ENCODE data around the gene VAMP1. TPM values are rescaled to one million over a fixed set of nuclear protein-coding genes. Genes with fewer than 3 reads are reported as not detected.

The VAMP1 gene
- total and polyA plus RNA-seq, 10 of the 15 experiments (the other 5 are each of a cell fraction or from before 2014, with no cell fraction given), result 4.8 to 123 (median 27.5) TPM

DNA sequence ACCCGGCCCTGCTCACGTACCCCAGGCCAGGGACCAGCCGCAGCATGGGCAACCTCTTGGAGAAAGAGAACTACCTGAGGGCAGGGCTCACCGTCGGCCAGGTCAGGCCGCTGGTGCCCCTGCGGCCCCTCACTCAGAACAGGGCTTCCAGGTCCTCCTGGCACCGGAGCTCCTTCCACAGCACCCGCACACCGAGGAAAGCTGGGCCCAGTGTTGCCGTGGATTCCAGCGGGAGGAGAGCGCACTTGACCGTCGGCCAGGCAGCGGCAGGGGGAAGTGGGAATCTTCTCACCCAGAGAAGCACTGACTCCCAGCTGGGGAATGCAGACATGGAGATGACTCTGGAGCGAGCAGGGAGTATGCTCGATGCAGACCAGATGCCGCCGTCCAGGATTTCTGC lies 7.9 kb upstream of the VAMP1 start:
- intact Hi-C loops (cut with micrococcal nuclease; ENCODE audit: unreplicated experiment), result no loop called here

More for the DNA sequence above, 7.9 kb upstream of the VAMP1 start:
- ChIA-PET RAD21 (ENCODE audit: unreplicated experiment) (no interaction called here), CTCF (no interaction called here), SMC1A (ENCODE audit: uncharacterized antibody, unreplicated experiment) (no interaction called here), POLR2A (no interaction called here)
- BruUV-seq (replicated peaks), result no TSS peak
- FAIRE-seq (no peak), ATAC-seq (no peak), DNase-seq (ENCODE audit: low read depth, low spot score) (no peak)
- Histone ChIP-seq H3K27me3 (replicated peaks in 1 of 2; ENCODE audit: control insufficient read depth in 2 of 2, insufficient read depth in 2 of 2, low read length in 1 of 2) (no peaks in the 10 kb centered on the region), H3K4me3 (no peak overlapping the region), H3K4me1 (ENCODE audit: control insufficient read depth, insufficient read depth, low read length) (no peaks in the 10 kb centered on the region), H4K20me1 (ENCODE audit: control insufficient read depth, insufficient read depth) (no peaks in the 10 kb centered on the region), H3K27ac (ENCODE audit: control insufficient read depth, insufficient read depth) (no peak overlapping the region), H3K9ac (ENCODE audit: control insufficient read depth, insufficient read depth, low read length) (no peak overlapping the region), H3K79me2 (ENCODE audit: control insufficient read depth, insufficient read depth, low read length) (no peaks in the 10 kb centered on the region), H2AFZ (ENCODE audit: control insufficient read depth, low read depth, low read length) (no peak overlapping the region), H3K4me2 (ENCODE audit: control insufficient read depth, insufficient read depth) (no peak overlapping the region), H3K36me3 (ENCODE audit: control insufficient read depth in 2 of 2, insufficient read depth in 2 of 2, low read length in 1 of 2) (no peaks in the 10 kb centered on the region), H3K9me3 (replicated peaks; ENCODE audit: control insufficient read depth, insufficient read depth, low read length) (no peaks in the 10 kb centered on the region; the same call in 2 of the 3 replicates)
- no peak for TF ChIP-seq BACH1 (IDR thresholded peaks at IDR 0.05; ENCODE audit: borderline replicate concordance)
- TF ChIP-seq EP300 (IDR thresholded peaks at IDR 0.05; ENCODE audit: borderline replicate concordance in 1 of 2, control insufficient read depth in 1 of 2, low read depth in 2 of 2, low read length in 2 of 2), result no peak
- no peak for TF ChIP-seq PAX8 (IDR thresholded peaks at IDR 0.05)
- TF ChIP-seq, protein P1, sequence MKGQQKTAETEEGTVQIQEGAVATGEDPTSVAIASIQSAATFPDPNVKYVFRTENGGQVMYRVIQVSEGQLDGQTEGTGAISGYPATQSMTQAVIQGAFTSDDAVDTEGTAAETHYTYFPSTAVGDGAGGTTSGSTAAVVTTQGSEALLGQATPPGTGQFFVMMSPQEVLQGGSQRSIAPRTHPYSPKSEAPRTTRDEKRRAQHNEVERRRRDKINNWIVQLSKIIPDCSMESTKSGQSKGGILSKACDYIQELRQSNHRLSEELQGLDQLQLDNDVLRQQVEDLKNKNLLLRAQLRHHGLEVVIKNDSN (IDR thresholded peaks at IDR 0.05; ENCODE audit: borderline replicate concordance, extremely low read length, insufficient read depth, low read depth, low read length), result no peak
- TF ChIP-seq ZNF384 (IDR thresholded peaks at IDR 0.05; ENCODE audit: borderline replicate concordance, low read depth, low read length), result no peak
- TF ChIP-seq, protein P2, sequence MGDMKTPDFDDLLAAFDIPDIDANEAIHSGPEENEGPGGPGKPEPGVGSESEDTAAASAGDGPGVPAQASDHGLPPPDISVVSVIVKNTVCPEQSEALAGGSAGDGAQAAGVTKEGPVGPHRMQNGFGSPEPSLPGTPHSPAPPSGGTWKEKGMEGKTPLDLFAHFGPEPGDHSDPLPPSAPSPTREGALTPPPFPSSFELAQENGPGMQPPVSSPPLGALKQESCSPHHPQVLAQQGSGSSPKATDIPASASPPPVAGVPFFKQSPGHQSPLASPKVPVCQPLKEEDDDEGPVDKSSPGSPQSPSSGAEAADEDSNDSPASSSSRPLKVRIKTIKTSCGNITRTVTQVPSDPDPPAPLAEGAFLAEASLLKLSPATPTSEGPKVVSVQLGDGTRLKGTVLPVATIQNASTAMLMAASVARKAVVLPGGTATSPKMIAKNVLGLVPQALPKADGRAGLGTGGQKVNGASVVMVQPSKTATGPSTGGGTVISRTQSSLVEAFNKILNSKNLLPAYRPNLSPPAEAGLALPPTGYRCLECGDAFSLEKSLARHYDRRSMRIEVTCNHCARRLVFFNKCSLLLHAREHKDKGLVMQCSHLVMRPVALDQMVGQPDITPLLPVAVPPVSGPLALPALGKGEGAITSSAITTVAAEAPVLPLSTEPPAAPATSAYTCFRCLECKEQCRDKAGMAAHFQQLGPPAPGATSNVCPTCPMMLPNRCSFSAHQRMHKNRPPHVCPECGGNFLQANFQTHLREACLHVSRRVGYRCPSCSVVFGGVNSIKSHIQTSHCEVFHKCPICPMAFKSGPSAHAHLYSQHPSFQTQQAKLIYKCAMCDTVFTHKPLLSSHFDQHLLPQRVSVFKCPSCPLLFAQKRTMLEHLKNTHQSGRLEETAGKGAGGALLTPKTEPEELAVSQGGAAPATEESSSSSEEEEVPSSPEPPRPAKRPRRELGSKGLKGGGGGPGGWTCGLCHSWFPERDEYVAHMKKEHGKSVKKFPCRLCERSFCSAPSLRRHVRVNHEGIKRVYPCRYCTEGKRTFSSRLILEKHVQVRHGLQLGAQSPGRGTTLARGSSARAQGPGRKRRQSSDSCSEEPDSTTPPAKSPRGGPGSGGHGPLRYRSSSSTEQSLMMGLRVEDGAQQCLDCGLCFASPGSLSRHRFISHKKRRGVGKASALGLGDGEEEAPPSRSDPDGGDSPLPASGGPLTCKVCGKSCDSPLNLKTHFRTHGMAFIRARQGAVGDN (IDR thresholded peaks at IDR 0.05), result no peak
- TF ChIP-seq STAT3 (IDR thresholded peaks at IDR 0.05; ENCODE audit: low read depth, low read length), result no peak
- TF ChIP-seq, protein P3, sequence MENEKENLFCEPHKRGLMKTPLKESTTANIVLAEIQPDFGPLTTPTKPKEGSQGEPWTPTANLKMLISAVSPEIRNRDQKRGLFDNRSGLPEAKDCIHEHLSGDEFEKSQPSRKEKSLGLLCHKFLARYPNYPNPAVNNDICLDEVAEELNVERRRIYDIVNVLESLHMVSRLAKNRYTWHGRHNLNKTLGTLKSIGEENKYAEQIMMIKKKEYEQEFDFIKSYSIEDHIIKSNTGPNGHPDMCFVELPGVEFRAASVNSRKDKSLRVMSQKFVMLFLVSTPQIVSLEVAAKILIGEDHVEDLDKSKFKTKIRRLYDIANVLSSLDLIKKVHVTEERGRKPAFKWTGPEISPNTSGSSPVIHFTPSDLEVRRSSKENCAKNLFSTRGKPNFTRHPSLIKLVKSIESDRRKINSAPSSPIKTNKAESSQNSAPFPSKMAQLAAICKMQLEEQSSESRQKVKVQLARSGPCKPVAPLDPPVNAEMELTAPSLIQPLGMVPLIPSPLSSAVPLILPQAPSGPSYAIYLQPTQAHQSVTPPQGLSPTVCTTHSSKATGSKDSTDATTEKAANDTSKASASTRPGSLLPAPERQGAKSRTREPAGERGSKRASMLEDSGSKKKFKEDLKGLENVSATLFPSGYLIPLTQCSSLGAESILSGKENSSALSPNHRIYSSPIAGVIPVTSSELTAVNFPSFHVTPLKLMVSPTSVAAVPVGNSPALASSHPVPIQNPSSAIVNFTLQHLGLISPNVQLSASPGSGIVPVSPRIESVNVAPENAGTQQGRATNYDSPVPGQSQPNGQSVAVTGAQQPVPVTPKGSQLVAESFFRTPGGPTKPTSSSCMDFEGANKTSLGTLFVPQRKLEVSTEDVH (IDR thresholded peaks at IDR 0.05; ENCODE audit: low read depth, partially characterized antibody), result no peak
- TF ChIP-seq, protein P4, sequence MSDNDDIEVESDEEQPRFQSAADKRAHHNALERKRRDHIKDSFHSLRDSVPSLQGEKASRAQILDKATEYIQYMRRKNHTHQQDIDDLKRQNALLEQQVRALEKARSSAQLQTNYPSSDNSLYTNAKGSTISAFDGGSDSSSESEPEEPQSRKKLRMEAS (IDR thresholded peaks at IDR 0.05; ENCODE audit: low read depth, low read length), result no peak
- TF ChIP-seq, protein P5, sequence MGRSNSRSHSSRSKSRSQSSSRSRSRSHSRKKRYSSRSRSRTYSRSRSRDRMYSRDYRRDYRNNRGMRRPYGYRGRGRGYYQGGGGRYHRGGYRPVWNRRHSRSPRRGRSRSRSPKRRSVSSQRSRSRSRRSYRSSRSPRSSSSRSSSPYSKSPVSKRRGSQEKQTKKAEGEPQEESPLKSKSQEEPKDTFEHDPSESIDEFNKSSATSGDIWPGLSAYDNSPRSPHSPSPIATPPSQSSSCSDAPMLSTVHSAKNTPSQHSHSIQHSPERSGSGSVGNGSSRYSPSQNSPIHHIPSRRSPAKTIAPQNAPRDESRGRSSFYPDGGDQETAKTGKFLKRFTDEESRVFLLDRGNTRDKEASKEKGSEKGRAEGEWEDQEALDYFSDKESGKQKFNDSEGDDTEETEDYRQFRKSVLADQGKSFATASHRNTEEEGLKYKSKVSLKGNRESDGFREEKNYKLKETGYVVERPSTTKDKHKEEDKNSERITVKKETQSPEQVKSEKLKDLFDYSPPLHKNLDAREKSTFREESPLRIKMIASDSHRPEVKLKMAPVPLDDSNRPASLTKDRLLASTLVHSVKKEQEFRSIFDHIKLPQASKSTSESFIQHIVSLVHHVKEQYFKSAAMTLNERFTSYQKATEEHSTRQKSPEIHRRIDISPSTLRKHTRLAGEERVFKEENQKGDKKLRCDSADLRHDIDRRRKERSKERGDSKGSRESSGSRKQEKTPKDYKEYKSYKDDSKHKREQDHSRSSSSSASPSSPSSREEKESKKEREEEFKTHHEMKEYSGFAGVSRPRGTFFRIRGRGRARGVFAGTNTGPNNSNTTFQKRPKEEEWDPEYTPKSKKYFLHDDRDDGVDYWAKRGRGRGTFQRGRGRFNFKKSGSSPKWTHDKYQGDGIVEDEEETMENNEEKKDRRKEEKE (IDR thresholded peaks at IDR 0.05), result no peak
- no peak for TF ChIP-seq HCFC1 (IDR thresholded peaks at IDR 0.05; ENCODE audit: low read length)
- no peak for TF ChIP-seq BHLHE40 (IDR thresholded peaks at IDR 0.05; ENCODE audit: borderline replicate concordance in 1 of 2, low read depth in 2 of 2, low read length in 1 of 2)
- in situ Hi-C loops (cut with MboI), result no loop called here
- WGBS (ENCODE audit: insufficient coverage, insufficient replicate concordance, low lambda C conversion rate, missing lambda C conversion rate), result 75% methylated on average over 20 of the region's 20 CpGs
